ENCODE data around the gene URB1.

GRCh38 chr21:32392880-32393676, at the start of gene URB1:
- peak; percentile 33; the same call in 1 of the 2 replicates for TF ChIP-seq POLR2AphosphoS5 (IDR thresholded peaks at IDR 0.05; ENCODE audit: low read depth, low read length)
- TF ChIP-seq EZH2 (IDR thresholded peaks at IDR 0.05; ENCODE audit: low read depth, low read length, severe bottlenecking) = no peak
- no peak for TF ChIP-seq CTCF (IDR thresholded peaks at IDR 0.05; ENCODE audit: control extremely low read depth in 1 of 3, insufficient read depth in 1 of 3, low read depth in 1 of 3, low read length in 3 of 3)
- peak; percentile 80; the same call in 1 of the 2 replicates for TF ChIP-seq GABPA (IDR thresholded peaks at IDR 0.05; ENCODE audit: borderline replicate concordance, insufficient read depth, low read length)
- TF ChIP-seq, protein P1, sequence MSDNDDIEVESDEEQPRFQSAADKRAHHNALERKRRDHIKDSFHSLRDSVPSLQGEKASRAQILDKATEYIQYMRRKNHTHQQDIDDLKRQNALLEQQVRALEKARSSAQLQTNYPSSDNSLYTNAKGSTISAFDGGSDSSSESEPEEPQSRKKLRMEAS (IDR thresholded peaks at IDR 0.05) = peak; percentile 98
- TF ChIP-seq RAD21 (IDR thresholded peaks at IDR 0.05 in 1 of 2, conservative IDR thresholded peaks at IDR 0.05 in 1 of 2; ENCODE audit: low read depth in 2 of 2, low read length in 2 of 2) = no peak
- TF ChIP-seq SRF (IDR thresholded peaks at IDR 0.05; ENCODE audit: low read depth, low read length) = no peak
- peak in 1 of 2 experiments; percentile 68; a peak in 2 of 3 replicates for TF ChIP-seq POLR2A (IDR thresholded peaks at IDR 0.05; ENCODE audit: control extremely low read depth in 1 of 2, low read depth in 2 of 2, low read length in 2 of 2)
- TF ChIP-seq JUND (IDR thresholded peaks at IDR 0.05; ENCODE audit: low read length) = no peak
